CD4-positive, alpha-beta T cell (primary cell): ENCODE data around the gene GPR42. TPM values are rescaled to one million over a fixed set of nuclear protein-coding genes. Genes with fewer than 3 reads are reported as not detected.

Source experiments
- ATAC-seq: fragments of 200-7000 bp; cut with Tn5 transposase; one replicate; pipeline ENCODE4 v1.10.0; 2022; ENCODE audit warnings: mild to moderate bottlenecking; ENCODE audit not compliant: poor library complexity
- CTCF ChIA-PET: fragments of 350-600 bp; sonication (Branson Sonifier 250); formaldehyde crosslinking; loops from one replicate; lab custom pipeline; 2021; ENCODE audit warnings: antibody characterized with exemption, inconsistent platforms; lab: Charles Lee
- POLR2A ChIA-PET: fragments of 350-600 bp; sonication (Branson Sonifier 250); formaldehyde crosslinking; loops from one replicate; lab custom pipeline; 2021; ENCODE audit warnings: antibody characterized with exemption, inconsistent platforms; lab: Charles Lee
- DNase-seq, 14 experiments: peaks; one replicate each; pipeline ENCODE4 v3.0.0-alpha.2; 2013 to 2020; ENCODE audit warnings: mixed read lengths in 2 of 14
- H3K27ac ChIP-seq, 2 donors: one replicate each; pipeline versions ENCODE4 v1.5.1 to v1.7.0; 2013; ENCODE audit warnings: low read length in 2 of 2, low read depth in 1 of 2, mild to moderate bottlenecking in 1 of 2
- H3K27me3 ChIP-seq, 2 experiments: 1 replicate in 1 of 2; 2 replicates in 1 of 2; pipeline versions ENCODE4 v1.6.1 to v1.7.0; 2013; ENCODE audit warnings: low read length in 2 of 2, control low read depth in 1 of 2, mild to moderate bottlenecking in 1 of 2, moderate library complexity in 1 of 2; ENCODE audit not compliant: insufficient read depth in 2 of 2, control insufficient read depth in 1 of 2
- H3K36me3 ChIP-seq: one replicate; pipeline ENCODE4 v1.6.1; 2013; ENCODE audit warnings: low read length, control low read depth; ENCODE audit not compliant: insufficient read depth
- H3K4me1 ChIP-seq: one replicate; pipeline ENCODE4 v1.6.1; 2013; ENCODE audit warnings: low read length, control low read depth; ENCODE audit not compliant: insufficient read depth
- H3K4me3 ChIP-seq: one replicate; pipeline ENCODE4 v1.5.1; 2013; ENCODE audit warnings: mild to moderate bottlenecking, low read length, moderate library complexity
- H3K9me3 ChIP-seq, 2 experiments: 1 replicate in 1 of 2; 2 replicates in 1 of 2; pipeline versions ENCODE4 v1.6.1 to v1.7.0; 2013; ENCODE audit warnings: low read length in 2 of 2, mild to moderate bottlenecking in 2 of 2, control low read depth in 1 of 2, moderate library complexity in 1 of 2; ENCODE audit not compliant: control insufficient read depth in 1 of 2, insufficient read depth in 1 of 2
- H3K27ac Mint-ChIP-seq: one replicate; pipeline ENCODE4 v1.8.0; 2020; ENCODE audit warnings: mixed read lengths
- H3K27me3 Mint-ChIP-seq: one replicate; pipeline ENCODE4 v1.8.0; 2021; ENCODE audit warnings: mixed read lengths
- H3K36me3 Mint-ChIP-seq: one replicate; pipeline ENCODE4 v1.8.0; 2021; ENCODE audit warnings: low read depth, mixed read lengths
- H3K4me1 Mint-ChIP-seq: one replicate; pipeline ENCODE4 v1.8.0; 2021; ENCODE audit warnings: low read depth, mixed read lengths
- H3K4me3 Mint-ChIP-seq: one replicate; pipeline ENCODE4 v1.8.0; 2020; ENCODE audit warnings: mild to moderate bottlenecking, mixed read lengths
- H3K9me3 Mint-ChIP-seq: one replicate; pipeline ENCODE4 v1.8.0; 2020; ENCODE audit warnings: mixed read lengths
- intact Hi-C, 2 experiments: fragments of 100-400 bp; cut with DNase I in 1 of 2; cut with micrococcal nuclease in 1 of 2; formaldehyde crosslinking; loops; one replicate each; pipeline versions ENCODE4 v1.15.1 to v1.9.0; 2023 to 2025; cut with DNase I, micrococcal nuclease
- total RNA-seq, 174 experiments: library from RNA in 2 of 174; stranded (reverse) in 2 of 174; gene quantifications; one replicate each; pipeline ENCODE4 v1.2.3 and lab custom pipeline; 2021 to 2026
- TF ChIP-seq, protein P1 (sequence below): fragments of 200-600 bp; IDR thresholded peaks from one replicate; pipeline ENCODE4 v1.8.0; 2022; ENCODE audit warnings: antibody characterized with exemption, mild to moderate bottlenecking

The GPR42 gene
- total RNA-seq, 2 experiments from 2014 or later, result 0.14 TPM; not detected in 1

DNA sequence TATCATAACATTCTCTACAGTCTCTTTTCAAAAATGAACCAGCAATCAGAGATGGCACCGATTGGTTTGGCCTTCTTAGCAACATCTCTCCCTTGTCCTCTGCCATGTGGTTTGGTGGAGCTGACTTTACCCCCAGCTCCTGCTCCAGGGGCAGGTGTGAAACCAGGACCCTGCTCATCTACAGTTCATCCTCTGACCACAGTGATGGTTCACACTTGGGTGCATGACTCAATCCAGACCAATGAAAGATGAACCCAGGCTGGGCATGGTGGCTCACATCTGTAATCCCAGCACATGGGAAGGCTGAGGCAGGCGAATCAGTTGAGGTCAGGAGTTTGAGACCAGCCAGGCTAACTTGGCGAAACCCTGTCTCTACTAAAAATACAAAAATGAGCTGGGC lies 43.6 kb downstream of the GPR42 start:
- no peaks in the 10 kb centered on the region for H3K4me1 ChIP-seq
- Mint-ChIP-seq H3K36me3 (no peaks in the 10 kb centered on the region), H3K4me1 (no peaks in the 10 kb centered on the region), H3K27me3 (peaks cover 38% of the 10 kb centered on the region), H3K4me3 (no peak overlapping the region), H3K27ac (no peak overlapping the region), H3K9me3 (no peaks in the 10 kb centered on the region)
- ChIA-PET POLR2A (no interaction called here), CTCF (no interaction called here)
- ATAC-seq, result no peak
- no peaks in the 10 kb centered on the region for H3K36me3 ChIP-seq
- TF ChIP-seq, protein P1, sequence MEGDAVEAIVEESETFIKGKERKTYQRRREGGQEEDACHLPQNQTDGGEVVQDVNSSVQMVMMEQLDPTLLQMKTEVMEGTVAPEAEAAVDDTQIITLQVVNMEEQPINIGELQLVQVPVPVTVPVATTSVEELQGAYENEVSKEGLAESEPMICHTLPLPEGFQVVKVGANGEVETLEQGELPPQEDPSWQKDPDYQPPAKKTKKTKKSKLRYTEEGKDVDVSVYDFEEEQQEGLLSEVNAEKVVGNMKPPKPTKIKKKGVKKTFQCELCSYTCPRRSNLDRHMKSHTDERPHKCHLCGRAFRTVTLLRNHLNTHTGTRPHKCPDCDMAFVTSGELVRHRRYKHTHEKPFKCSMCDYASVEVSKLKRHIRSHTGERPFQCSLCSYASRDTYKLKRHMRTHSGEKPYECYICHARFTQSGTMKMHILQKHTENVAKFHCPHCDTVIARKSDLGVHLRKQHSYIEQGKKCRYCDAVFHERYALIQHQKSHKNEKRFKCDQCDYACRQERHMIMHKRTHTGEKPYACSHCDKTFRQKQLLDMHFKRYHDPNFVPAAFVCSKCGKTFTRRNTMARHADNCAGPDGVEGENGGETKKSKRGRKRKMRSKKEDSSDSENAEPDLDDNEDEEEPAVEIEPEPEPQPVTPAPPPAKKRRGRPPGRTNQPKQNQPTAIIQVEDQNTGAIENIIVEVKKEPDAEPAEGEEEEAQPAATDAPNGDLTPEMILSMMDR, result no peak
- no peaks in the 10 kb centered on the region for H3K9me3 ChIP-seq
- DNase-seq, result no peak
- no peak overlapping the region for H3K4me3 ChIP-seq
- intact Hi-C loops, result no loop called here
- no peak overlapping the region for H3K27ac ChIP-seq
- peaks cover 5 to 20% of the 10 kb centered on the region in 2 experiments for H3K27me3 ChIP-seq

DNA sequence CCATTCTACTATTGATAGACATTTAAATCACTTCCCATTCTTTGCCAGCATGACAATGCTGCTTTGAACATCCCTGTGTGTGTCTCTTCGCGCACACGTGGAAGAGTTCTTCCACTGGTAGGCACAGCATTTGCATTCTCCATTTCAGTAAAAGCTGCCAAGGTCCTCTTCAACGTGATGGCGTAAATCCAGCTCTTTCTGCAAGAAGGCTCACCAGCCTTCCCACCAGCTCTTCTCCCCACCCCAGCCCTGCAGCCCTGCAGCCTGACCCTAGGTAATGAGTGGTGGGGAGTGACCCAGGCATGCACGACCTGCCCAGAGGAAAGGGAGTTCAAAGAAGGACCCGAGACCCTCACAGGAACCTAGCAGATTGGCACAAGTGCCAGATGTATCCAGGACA lies 45.5 kb downstream of the GPR42 start:
- no peak overlapping the region for H3K4me3 Mint-ChIP-seq
- peaks cover 30% of the 10 kb centered on the region for H3K27me3 Mint-ChIP-seq
- TF ChIP-seq, protein P1, result no peak

DNA sequence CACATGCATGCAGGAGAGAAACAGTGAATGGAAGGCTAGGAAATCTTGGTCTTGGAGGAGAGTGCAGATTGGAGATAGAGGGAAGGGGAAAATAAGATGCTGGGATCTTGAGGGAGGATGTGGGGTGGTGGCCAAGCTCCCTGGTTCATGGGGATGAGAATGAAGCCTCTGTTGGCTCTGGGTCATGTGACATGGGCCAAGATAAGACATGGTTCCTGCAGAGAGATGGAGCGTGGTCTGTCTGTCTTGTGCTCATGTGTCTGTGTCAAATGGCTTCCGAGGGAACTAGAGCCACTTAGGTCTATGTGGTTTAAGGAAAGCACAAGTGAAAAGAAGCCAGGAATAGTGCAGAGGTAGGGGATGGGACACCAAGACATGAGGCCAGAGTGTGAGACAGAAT lies 46.4 kb downstream of the GPR42 start:
- H3K4me1 Mint-ChIP-seq, result no peaks in the 10 kb centered on the region
- H3K4me3 Mint-ChIP-seq, result no peak overlapping the region
- CTCF ChIA-PET, result no interaction called here
- Histone ChIP-seq H3K9me3 (no peaks in the 10 kb centered on the region), H3K4me1 (no peaks in the 10 kb centered on the region), H3K4me3 (no peak overlapping the region), H3K27ac (no peak overlapping the region), H3K27me3 (peaks cover 5 to 20% of the 10 kb centered on the region in 2 experiments), H3K36me3 (no peaks in the 10 kb centered on the region)
- ATAC-seq (no peak), DNase-seq (no peak)
- TF ChIP-seq, protein P1, result no peak
- POLR2A ChIA-PET, result no interaction called here
- H3K27me3 Mint-ChIP-seq, result peaks cover 26% of the 10 kb centered on the region
- H3K36me3 Mint-ChIP-seq, result no peaks in the 10 kb centered on the region
- H3K9me3 Mint-ChIP-seq, result no peaks in the 10 kb centered on the region
- intact Hi-C loops, result no loop called here
- H3K27ac Mint-ChIP-seq, result no peak overlapping the region

More for the DNA sequence above, 45.5 kb downstream of the GPR42 start:
- H3K36me3 ChIP-seq, result no peaks in the 10 kb centered on the region
- no peak overlapping the region for H3K4me3 ChIP-seq
- H3K36me3 Mint-ChIP-seq, result no peaks in the 10 kb centered on the region
- ChIA-PET CTCF (no interaction called here), POLR2A (no interaction called here)
- H3K27ac ChIP-seq, result no peak overlapping the region
- peaks cover 5 to 20% of the 10 kb centered on the region in 2 experiments for H3K27me3 ChIP-seq
- intact Hi-C loops, result no loop called here
- no peaks in the 10 kb centered on the region for H3K4me1 Mint-ChIP-seq
- no peaks in the 10 kb centered on the region for H3K9me3 ChIP-seq
- H3K4me1 ChIP-seq, result no peaks in the 10 kb centered on the region
- DNase-seq (no peak), ATAC-seq (no peak)
- H3K9me3 Mint-ChIP-seq, result no peaks in the 10 kb centered on the region
- no peak overlapping the region for H3K27ac Mint-ChIP-seq
